K562 (cell line): ENCODE data around the gene PPP1CC. TPM values are rescaled to one million over a fixed set of nuclear protein-coding genes. Genes with fewer than 3 reads are reported as not detected.

Experiments used
- ARID4B ChIP-seq: sonication (generic); formaldehyde crosslinking; IDR thresholded peaks from 2 replicates; pipeline ENCODE4 v1.8.0; 2022; ENCODE audit warnings: mild to moderate bottlenecking, missing genetic modification reagents
- BRD4 ChIP-seq: fragments of 200-600 bp; sonication (generic); IDR thresholded peaks from 2 replicates; pipeline ENCODE4 v1.6.1; 2017; ENCODE audit warnings: inconsistent platforms
- CXXC5 ChIP-seq: fragments of 250-450 bp; sonication (Bioruptor Pico); IDR thresholded peaks from 2 replicates; pipeline ENCODE4 v1.8.0; 2022; ENCODE audit warnings: inconsistent platforms, mild to moderate bottlenecking, moderate library complexity
- ELF1 ChIP-seq: fragments of 200-800 bp; sonication (Bioruptor generic); IDR thresholded peaks from 2 replicates; pipeline ENCODE4 v1.6.1; 2016; ENCODE audit warnings: missing genetic modification characterization, missing compliant biosample characterization
- EP400 ChIP-seq: fragments of 450-650 bp; IDR thresholded peaks from 2 replicates; pipeline ENCODE4 v1.6.1; 2017; ENCODE audit warnings: antibody characterized with exemption, mild to moderate bottlenecking, moderate library complexity
- FIP1L1 ChIP-seq: fragments of 200-400 bp; formaldehyde crosslinking; IDR thresholded peaks from 2 replicates; pipeline ENCODE4 v1.6.1; 2018; ENCODE audit warnings: mild to moderate bottlenecking, low read depth, low read length; ENCODE audit not compliant: poor library complexity, severe bottlenecking
- LCOR ChIP-seq: sonication (generic); formaldehyde crosslinking; IDR thresholded peaks from 2 replicates; pipeline ENCODE4 v1.8.0; 2022; ENCODE audit warnings: mild to moderate bottlenecking, missing genetic modification reagents
- MAFK ChIP-seq: IDR thresholded peaks from 2 replicates; pipeline ENCODE4 v1.6.1; 2011; ENCODE audit warnings: low read length, improper control_type of control experiment
- PURB ChIP-seq: sonication (generic); formaldehyde crosslinking; IDR thresholded peaks from 2 replicates; pipeline ENCODE4 v1.9.0; 2021; ENCODE audit warnings: low read depth, mild to moderate bottlenecking, missing genetic modification reagents
- RFX7 ChIP-seq: fragments of 250-450 bp; sonication (Bioruptor Pico); IDR thresholded peaks from 2 replicates; pipeline ENCODE4 v1.5.1; 2021; ENCODE audit warnings: mild to moderate bottlenecking
- RNF2 ChIP-seq: sonication (generic); IDR thresholded peaks from 2 replicates; pipeline ENCODE4 v1.6.1; 2016
- SPI1 ChIP-seq: IDR thresholded peaks from 2 replicates; pipeline ENCODE4 v1.6.1; 2011; ENCODE audit warnings: low read depth, low read length, control low read depth, borderline replicate concordance
- SUPT5H ChIP-seq: fragments of 450-650 bp; IDR thresholded peaks from 2 replicates; pipeline ENCODE4 v1.6.1; 2016
- XRCC5 ChIP-seq: fragments of 200-400 bp; formaldehyde crosslinking; IDR thresholded peaks from 2 replicates; pipeline ENCODE4 v1.6.1; 2017; ENCODE audit warnings: low read depth, mild to moderate bottlenecking, low read length
- ZKSCAN1 ChIP-seq: fragments of 150-350 bp; IDR thresholded peaks from 2 replicates; pipeline ENCODE4 v1.6.1; 2016; ENCODE audit warnings: low read depth, low read length
- ZNF639 ChIP-seq, 2 experiments: fragments of 200-800 bp in 1 of 2; sonication (Bioruptor generic) in 1 of 2; sonication (generic) in 1 of 2; formaldehyde crosslinking in 1 of 2; IDR thresholded peaks in 1 of 2; conservative IDR thresholded peaks in 1 of 2; 2 replicates each; pipeline versions ENCODE4 v1.5.0 to v1.6.1; 2016 to 2020; ENCODE audit warnings: missing compliant biosample characterization in 1 of 2, missing genetic modification characterization in 1 of 2, missing genetic modification reagents in 1 of 2
- ZZZ3 ChIP-seq: fragments of 450-650 bp; IDR thresholded peaks from 2 replicates; pipeline ENCODE4 v1.6.1; 2016; ENCODE audit warnings: antibody characterized with exemption, mild to moderate bottlenecking, moderate library complexity
- polyA plus RNA-seq, 8 experiments: library from polyadenylated mRNA; depleted of rRNA in 4 of 8; stranded (reverse) in 5 of 8; unstranded in 3 of 8; fragments of >200 nt; fragmentation: Nextera tagmentation in 2 of 8; fragmentation: Illumina TruSeq in 1 of 8; extraction: Ambion mirVana in 2 of 8; extraction: Trizol in 1 of 8; gene quantifications; 2 replicates each; pipeline versions ENCODE4 v1.2.1 to v1.2.3, GENCODE V29; 2011 to 2014; ENCODE audit warnings: inconsistent platforms in 1 of 8, missing spikeins in 1 of 8
- total RNA-seq, 7 experiments: library from RNA; depleted of rRNA in 6 of 7; stranded (reverse); fragments of >200 nt in 6 of 7; fragmentation: Illumina TruSeq in 2 of 7; extraction: Trizol in 2 of 7; gene quantifications; 2 replicates each; pipeline versions ENCODE4 v1.2.1 to v1.2.3, GENCODE V29; 2011 to 2021; ENCODE audit warnings: low replicate concordance in 1 of 7
- TF ChIP-seq, protein P1 (sequence below): sonication (generic); formaldehyde crosslinking; IDR thresholded peaks from 2 replicates; pipeline ENCODE4 v1.8.0; 2023; ENCODE audit warnings: mild to moderate bottlenecking, missing genetic modification reagents

PPP1CC gene
- total and polyA plus RNA-seq, 9 of the 15 experiments (the other 6 are each of a cell fraction or from before 2014, with no cell fraction given): 67.4 to 286 (median 195) TPM

GRCh38 chr12:110742718-110743570 lies at the start of gene PPP1CC (continued):
- TF ChIP-seq ARID4B (peak; percentile 72), EP400 (peak; percentile 81), ZKSCAN1 (0 out of 2 replicates have a peak, but pooled peaks have one; percentile 26), ZNF639 (CRISPR knock-in tag; conservative IDR thresholded peaks at IDR 0.05 in 1 of 2, IDR thresholded peaks at IDR 0.05 in 1 of 2) (peak in 1 of 2 experiments; percentile 20; a peak in 1 of 4 replicates), XRCC5 (0 out of 2 replicates have a peak, but pooled peaks have one; percentile 20), CXXC5 (CRISPR knock-in tag) (peak; percentile 80), RFX7 (CRISPR knock-in tag) (no peak), RNF2 (0 out of 2 replicates have a peak, but pooled peaks have one; percentile 17), ELF1 (tag) (peak; percentile 83), BRD4 (peak; percentile 77), LCOR (CRISPR knock-in tag) (0 out of 2 replicates have a peak, but pooled peaks have one; percentile 12), FIP1L1 (peak; percentile 52), SUPT5H (peak; percentile 93), SPI1 (peak; percentile 56; the same call in 1 of the 2 replicates), ZZZ3 (no peak), PURB (CRISPR knock-in tag) (no peak), MAFK (no peak)
- TF ChIP-seq, protein P1, sequence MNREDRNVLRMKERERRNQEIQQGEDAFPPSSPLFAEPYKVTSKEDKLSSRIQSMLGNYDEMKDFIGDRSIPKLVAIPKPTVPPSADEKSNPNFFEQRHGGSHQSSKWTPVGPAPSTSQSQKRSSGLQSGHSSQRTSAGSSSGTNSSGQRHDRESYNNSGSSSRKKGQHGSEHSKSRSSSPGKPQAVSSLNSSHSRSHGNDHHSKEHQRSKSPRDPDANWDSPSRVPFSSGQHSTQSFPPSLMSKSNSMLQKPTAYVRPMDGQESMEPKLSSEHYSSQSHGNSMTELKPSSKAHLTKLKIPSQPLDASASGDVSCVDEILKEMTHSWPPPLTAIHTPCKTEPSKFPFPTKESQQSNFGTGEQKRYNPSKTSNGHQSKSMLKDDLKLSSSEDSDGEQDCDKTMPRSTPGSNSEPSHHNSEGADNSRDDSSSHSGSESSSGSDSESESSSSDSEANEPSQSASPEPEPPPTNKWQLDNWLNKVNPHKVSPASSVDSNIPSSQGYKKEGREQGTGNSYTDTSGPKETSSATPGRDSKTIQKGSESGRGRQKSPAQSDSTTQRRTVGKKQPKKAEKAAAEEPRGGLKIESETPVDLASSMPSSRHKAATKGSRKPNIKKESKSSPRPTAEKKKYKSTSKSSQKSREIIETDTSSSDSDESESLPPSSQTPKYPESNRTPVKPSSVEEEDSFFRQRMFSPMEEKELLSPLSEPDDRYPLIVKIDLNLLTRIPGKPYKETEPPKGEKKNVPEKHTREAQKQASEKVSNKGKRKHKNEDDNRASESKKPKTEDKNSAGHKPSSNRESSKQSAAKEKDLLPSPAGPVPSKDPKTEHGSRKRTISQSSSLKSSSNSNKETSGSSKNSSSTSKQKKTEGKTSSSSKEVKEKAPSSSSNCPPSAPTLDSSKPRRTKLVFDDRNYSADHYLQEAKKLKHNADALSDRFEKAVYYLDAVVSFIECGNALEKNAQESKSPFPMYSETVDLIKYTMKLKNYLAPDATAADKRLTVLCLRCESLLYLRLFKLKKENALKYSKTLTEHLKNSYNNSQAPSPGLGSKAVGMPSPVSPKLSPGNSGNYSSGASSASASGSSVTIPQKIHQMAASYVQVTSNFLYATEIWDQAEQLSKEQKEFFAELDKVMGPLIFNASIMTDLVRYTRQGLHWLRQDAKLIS: 0 out of 2 replicates have a peak, but pooled peaks have one; percentile 62
